Astrocyte of the cerebellum (primary cell): ENCODE measurements around the gene GSTT2B.
"Not testable (repeated sequence)": the region's sequence is repeated elsewhere in the genome, so short reads cannot be mapped to it uniquely, and the experiment has no call there.

Experiments
- DNase-seq: peaks from one replicate; pipeline ENCODE4 v3.0.0-alpha.2; 2011; ENCODE audit warnings: low read depth
- H3K4me3 ChIP-seq: 2 replicates; pipeline ENCODE4 v1.5.1; 2011; ENCODE audit warnings: mild to moderate bottlenecking, low read depth, low read length, moderate library complexity
- CTCF ChIP-seq: IDR thresholded peaks from 2 replicates; pipeline ENCODE4 v1.5.1; 2012; ENCODE audit warnings: low read length, low read depth, moderate library complexity, mild to moderate bottlenecking; ENCODE audit errors: missing control alignments
- in situ Hi-C: cut with HindIII; loops from 2 replicates; pipeline ENCODE4 v1.10.0; 2017; ENCODE audit warnings: low sequenced_read_pairs

GSTT2B gene

GRCh38 chr22:23974345-23974744, 13.3 kb upstream of the GSTT2B start, which contains the start of gene DDT:
TSS of gene DDT (minus strand) at chr22:23974441. CDS start at chr22:23974414, 27 bp downstream.
- H3K4me3 ChIP-seq, in situ Hi-C loops, DNase-seq: not testable (repeated sequence)

GRCh38 chr22:23971927-23972326, 10.9 kb upstream of the GSTT2B start:
- DNase-seq, H3K4me3 ChIP-seq, in situ Hi-C loops: not testable (repeated sequence)

- no peak for DNase-seq
- in situ Hi-C loops = no loop called here
- H3K4me3 ChIP-seq = no peak overlapping the region
- TF ChIP-seq CTCF = no peak
Observed at GRCh38 chr22:23970816-23971486, 10.0 kb upstream of the GSTT2B start.

- in situ Hi-C loops = no loop called here
- DNase-seq = no peak
- H3K4me3 ChIP-seq = no peak overlapping the region
- no peak for TF ChIP-seq CTCF
Observed at GRCh38 chr22:23970201-23970641, 9.2 kb upstream of the GSTT2B start.

GRCh38 chr22:23969071-23969470, 8.1 kb upstream of the GSTT2B start:
- DNase-seq = no peak
- in situ Hi-C loops = no loop called here
- TF ChIP-seq CTCF = no peak

GRCh38 chr22:23966568-23966967, 5.6 kb upstream of the GSTT2B start, which contains the start of gene DDTL:
TSS of gene DDTL (plus strand) at chr22:23966888. CDS start at chr22:23966915, 27 bp downstream.
- DNase-seq, H3K4me3 ChIP-seq, in situ Hi-C loops: not testable (repeated sequence)

More at GRCh38 chr22:23969071-23969470, 8.1 kb upstream of the GSTT2B start:
- no peak overlapping the region for H3K4me3 ChIP-seq

- DNase-seq, in situ Hi-C loops, H3K4me3 ChIP-seq: not testable (repeated sequence)
Observed at GRCh38 chr22:23966094-23966493, 5.1 kb upstream of the GSTT2B start.

GRCh38 chr22:23956301-23956900, 4.6 kb downstream of the GSTT2B start:
- peak; percentile 77 for TF ChIP-seq CTCF
- H3K4me3 ChIP-seq, in situ Hi-C loops: not testable (repeated sequence)
- peak; percentile 54 for DNase-seq

GRCh38 chr22:23955886-23956285, 5.1 kb downstream of the GSTT2B start:
- H3K4me3 ChIP-seq, in situ Hi-C loops, DNase-seq: not testable (repeated sequence)

- in situ Hi-C loops, DNase-seq, H3K4me3 ChIP-seq: not testable (repeated sequence)
Observed at GRCh38 chr22:23954991-23955305, 6.0 kb downstream of the GSTT2B start.

GRCh38 chr22:23954193-23954990, 6.6 kb downstream of the GSTT2B start:
- in situ Hi-C loops, H3K4me3 ChIP-seq, DNase-seq: not testable (repeated sequence)

- H3K4me3 ChIP-seq, in situ Hi-C loops, DNase-seq: not testable (repeated sequence)
Observed at GRCh38 chr22:23953485-23953884, 7.5 kb downstream of the GSTT2B start.
